Glutamatergic neuron (in vitro differentiated cells): ENCODE results near the gene ZDHHC19. TPM values are rescaled to one million over a fixed set of nuclear protein-coding genes. Genes with fewer than 3 reads are reported as not detected.

Experiments used
- DNase-seq: peaks from one replicate; pipeline ENCODE4 v3.0.0; 2022
- H3K27ac Mint-ChIP-seq: one replicate; pipeline ENCODE4 v1.8.0; 2020; ENCODE audit warnings: mild to moderate bottlenecking, mixed read lengths, inconsistent platforms; ENCODE audit not compliant: unreplicated experiment
- H3K27me3 Mint-ChIP-seq: one replicate; pipeline ENCODE4 v1.8.0; 2020; ENCODE audit warnings: mild to moderate bottlenecking, moderate library complexity, mixed read lengths, inconsistent platforms; ENCODE audit not compliant: unreplicated experiment
- H3K36me3 Mint-ChIP-seq: one replicate; pipeline ENCODE4 v1.8.0; 2020; ENCODE audit warnings: mild to moderate bottlenecking, mixed read lengths, inconsistent platforms; ENCODE audit not compliant: unreplicated experiment
- H3K4me1 Mint-ChIP-seq: one replicate; pipeline ENCODE4 v1.8.0; 2020; ENCODE audit warnings: mild to moderate bottlenecking, low read depth, mixed read lengths, inconsistent platforms; ENCODE audit not compliant: unreplicated experiment
- H3K4me3 Mint-ChIP-seq: one replicate; pipeline ENCODE4 v1.8.0; 2020; ENCODE audit warnings: mild to moderate bottlenecking, mixed read lengths, inconsistent platforms; ENCODE audit not compliant: unreplicated experiment
- H3K9me3 Mint-ChIP-seq: one replicate; pipeline ENCODE4 v1.8.0; 2020; ENCODE audit warnings: mild to moderate bottlenecking, moderate library complexity, mixed read lengths, inconsistent platforms; ENCODE audit not compliant: unreplicated experiment
- long read RNA-seq: library from polyadenylated mRNA; unstranded; transcript quantifications from one replicate; pipeline ENCODE4 v2.0.0, GENCODE V29; 2020; ENCODE audit not compliant: unreplicated experiment
- total RNA-seq: library from RNA; stranded (reverse); fragmentation: NEBNext Ultra II Directional; extraction: Animal tissue kit (Norgen Biotek cat#: 25700); gene quantifications from one replicate; pipeline ENCODE4 v1.2.1, GENCODE V29; 2021; ENCODE audit not compliant: unreplicated experiment
- TF ChIP-seq, protein P1 (sequence below): fragments of 200-600 bp; sonication (generic); IDR thresholded peaks from one replicate; pipeline ENCODE4 v1.5.0; 2021; ENCODE audit not compliant: partially characterized antibody, unreplicated experiment

ZDHHC19 gene
- 1.2 TPM for total RNA-seq
- long read RNA-seq: 0 reads

- no peak for DNase-seq
- H3K27me3 Mint-ChIP-seq: peaks cover 11% of the 10 kb centered on the region
- TF ChIP-seq, protein P1, sequence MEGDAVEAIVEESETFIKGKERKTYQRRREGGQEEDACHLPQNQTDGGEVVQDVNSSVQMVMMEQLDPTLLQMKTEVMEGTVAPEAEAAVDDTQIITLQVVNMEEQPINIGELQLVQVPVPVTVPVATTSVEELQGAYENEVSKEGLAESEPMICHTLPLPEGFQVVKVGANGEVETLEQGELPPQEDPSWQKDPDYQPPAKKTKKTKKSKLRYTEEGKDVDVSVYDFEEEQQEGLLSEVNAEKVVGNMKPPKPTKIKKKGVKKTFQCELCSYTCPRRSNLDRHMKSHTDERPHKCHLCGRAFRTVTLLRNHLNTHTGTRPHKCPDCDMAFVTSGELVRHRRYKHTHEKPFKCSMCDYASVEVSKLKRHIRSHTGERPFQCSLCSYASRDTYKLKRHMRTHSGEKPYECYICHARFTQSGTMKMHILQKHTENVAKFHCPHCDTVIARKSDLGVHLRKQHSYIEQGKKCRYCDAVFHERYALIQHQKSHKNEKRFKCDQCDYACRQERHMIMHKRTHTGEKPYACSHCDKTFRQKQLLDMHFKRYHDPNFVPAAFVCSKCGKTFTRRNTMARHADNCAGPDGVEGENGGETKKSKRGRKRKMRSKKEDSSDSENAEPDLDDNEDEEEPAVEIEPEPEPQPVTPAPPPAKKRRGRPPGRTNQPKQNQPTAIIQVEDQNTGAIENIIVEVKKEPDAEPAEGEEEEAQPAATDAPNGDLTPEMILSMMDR: no peak
- no peak within 1 kb of the TSS for H3K4me3 Mint-ChIP-seq
- H3K4me1 Mint-ChIP-seq: no peaks in the 10 kb centered on the region
- H3K9me3 Mint-ChIP-seq: peaks cover 5% of the 10 kb centered on the region
- H3K36me3 Mint-ChIP-seq: peaks cover 4% of the 10 kb centered on the region
- no peak within 1 kb of the TSS for H3K27ac Mint-ChIP-seq
Observed at GRCh38 chr3:196210673-196211556, at the start of gene ZDHHC19. ZDHHC19 (minus strand) TSS chr3:196211400; CDS start chr3:196211315, 85 bp downstream.

GRCh38 chr3:196260784-196261183 is 49.6 kb upstream of the ZDHHC19 start:
- TF ChIP-seq, protein P1: no peak
- Mint-ChIP-seq H3K27me3 (no peaks in the 10 kb centered on the region), H3K9me3 (peaks cover 2% of the 10 kb centered on the region), H3K4me3 (no peak overlapping the region), H3K4me1 (no peaks in the 10 kb centered on the region), H3K36me3 (no peaks in the 10 kb centered on the region), H3K27ac (no peak overlapping the region)
- no peak for DNase-seq

DNA sequence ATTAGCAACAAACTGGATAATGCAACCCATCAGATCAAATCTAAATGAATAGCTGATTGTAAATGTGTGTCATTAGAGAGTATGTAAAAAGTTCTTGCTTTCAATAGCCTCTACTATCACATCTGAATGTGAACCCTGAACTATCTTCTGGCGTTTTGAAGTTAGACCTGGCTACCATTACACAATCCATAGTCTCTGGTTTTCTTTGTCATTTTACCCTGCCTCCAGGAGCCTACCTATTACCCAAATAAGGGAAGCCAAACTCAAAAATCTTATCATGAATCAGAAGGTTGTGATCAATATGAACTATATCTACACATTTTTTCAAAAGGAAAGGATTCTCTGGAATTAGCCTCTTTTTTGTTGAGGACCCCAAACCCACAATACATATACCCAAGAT is 44.6 kb upstream of the ZDHHC19 start:
- H3K36me3 Mint-ChIP-seq: no peaks in the 10 kb centered on the region
- H3K4me3 Mint-ChIP-seq: no peak overlapping the region
- TF ChIP-seq, protein P1: no peak
- H3K27ac Mint-ChIP-seq: no peak overlapping the region
- no peak for DNase-seq
- H3K27me3 Mint-ChIP-seq: no peaks in the 10 kb centered on the region
- no peaks in the 10 kb centered on the region for H3K4me1 Mint-ChIP-seq
- H3K9me3 Mint-ChIP-seq: no peaks in the 10 kb centered on the region

GRCh38 chr3:196254376-196255283 is 43.4 kb upstream of the ZDHHC19 start:
- Mint-ChIP-seq H3K27ac (no peak overlapping the region), H3K27me3 (no peaks in the 10 kb centered on the region), H3K4me3 (no peak overlapping the region), H3K9me3 (no peaks in the 10 kb centered on the region), H3K36me3 (peaks cover 5% of the 10 kb centered on the region), H3K4me1 (no peaks in the 10 kb centered on the region)
- DNase-seq: no peak
- TF ChIP-seq, protein P1: no peak
